NCI-H69 (cell line): Measurements from ENCODE around the gene DISP3.

Source experiments
- DNase-seq: peaks from one replicate; lab custom pipeline; 2025; lab: John Stamatoyannopoulos, UW

The DISP3 gene

DNA sequence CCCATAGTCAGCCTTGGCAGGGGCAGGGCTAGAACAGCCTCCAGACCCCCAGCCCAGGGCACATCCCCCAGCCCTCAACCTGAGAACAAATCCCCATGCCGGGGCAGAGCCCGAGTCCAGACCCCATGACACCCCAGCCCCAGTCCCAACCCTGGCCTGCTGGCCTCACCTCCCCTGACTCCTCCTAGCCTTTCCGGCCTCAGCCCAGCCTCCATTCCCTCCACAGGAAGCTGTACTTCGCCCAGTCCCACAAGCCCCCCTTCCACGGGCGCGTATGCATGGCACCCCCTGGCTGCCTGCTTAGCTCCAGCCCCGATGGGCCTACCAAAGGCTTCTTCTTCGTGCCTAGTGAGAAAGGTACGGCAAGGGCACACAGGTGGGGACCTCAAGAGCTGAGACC, 50.4 kb downstream of the DISP3 start:
- DNase-seq: no peak

DNA sequence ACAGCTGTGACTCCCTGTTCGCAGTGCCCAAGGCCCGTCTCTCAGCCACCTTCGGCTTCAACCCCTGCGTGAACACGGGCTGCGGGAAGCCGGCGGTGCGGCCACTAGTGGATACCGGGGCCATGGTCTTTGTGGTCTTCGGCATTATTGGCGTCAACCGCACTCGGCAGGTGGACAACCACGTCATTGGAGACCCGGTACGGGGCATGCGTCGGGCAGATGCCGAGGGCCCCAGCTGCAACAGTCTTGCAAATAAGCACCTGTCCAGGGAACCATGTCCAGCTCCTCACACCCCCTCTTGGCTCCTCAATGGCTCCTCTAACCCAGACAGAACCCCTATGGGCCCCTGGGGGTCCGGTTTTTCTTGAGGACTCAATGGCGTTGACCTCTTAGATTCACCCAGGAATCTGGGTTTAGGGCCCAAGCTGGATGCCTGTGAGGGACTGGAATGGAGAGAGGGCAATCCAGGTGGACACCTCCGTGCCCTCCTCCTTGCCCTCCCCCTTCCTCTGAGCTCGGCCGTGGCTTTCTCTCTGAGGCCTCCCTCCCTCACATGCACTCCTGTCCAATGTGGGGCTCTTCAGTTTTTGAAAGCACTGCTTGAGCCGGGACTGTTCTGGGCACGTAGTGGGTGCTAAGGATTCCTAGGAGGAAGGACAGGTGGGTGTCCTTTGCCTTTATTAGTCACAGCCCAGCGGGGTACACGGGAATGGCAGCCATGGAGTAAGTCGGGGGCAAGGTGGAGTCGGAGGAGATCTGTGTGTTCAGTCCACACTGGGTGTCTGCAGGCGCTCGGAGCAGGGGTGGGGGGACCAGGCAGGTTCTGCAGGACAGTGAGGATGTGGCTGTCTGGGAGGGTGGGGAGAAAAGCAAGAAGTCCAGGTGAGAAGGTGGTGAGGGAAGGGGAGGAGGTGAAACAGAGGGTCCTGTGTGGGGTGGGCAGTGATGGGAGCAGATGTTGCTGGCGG, 51.1 kb downstream of the DISP3 start:
- DNase-seq: no peak

DNA sequence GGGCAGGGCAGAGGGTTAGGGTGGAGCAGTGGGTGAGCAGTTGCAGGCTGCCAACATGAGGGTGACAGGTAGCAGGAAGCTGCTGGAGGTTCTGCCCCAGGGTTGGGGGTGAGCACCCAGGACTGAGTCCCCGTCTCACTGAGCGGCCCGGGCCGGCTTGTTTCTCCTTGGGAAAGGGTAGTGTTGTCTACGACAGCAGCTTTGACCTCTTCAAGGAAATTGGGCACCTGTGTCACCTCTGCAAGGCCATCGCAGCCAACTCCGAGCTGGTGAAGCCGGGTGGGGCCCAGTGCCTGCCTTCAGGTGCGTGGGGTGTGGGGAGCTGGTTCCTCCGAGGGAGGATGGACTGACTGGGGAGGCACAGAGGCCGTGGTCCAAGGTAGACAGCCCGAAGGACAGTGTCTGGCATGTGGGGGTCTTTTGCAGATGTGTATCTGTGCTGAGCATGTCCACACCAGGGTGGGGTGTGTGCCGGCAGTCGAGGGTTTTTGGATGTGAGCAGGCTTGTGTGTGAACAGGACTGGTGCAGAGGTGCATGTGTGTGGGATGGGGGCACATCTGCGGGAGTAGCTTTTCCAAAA, 51.9 kb downstream of the DISP3 start:
- no peak for DNase-seq

DNA sequence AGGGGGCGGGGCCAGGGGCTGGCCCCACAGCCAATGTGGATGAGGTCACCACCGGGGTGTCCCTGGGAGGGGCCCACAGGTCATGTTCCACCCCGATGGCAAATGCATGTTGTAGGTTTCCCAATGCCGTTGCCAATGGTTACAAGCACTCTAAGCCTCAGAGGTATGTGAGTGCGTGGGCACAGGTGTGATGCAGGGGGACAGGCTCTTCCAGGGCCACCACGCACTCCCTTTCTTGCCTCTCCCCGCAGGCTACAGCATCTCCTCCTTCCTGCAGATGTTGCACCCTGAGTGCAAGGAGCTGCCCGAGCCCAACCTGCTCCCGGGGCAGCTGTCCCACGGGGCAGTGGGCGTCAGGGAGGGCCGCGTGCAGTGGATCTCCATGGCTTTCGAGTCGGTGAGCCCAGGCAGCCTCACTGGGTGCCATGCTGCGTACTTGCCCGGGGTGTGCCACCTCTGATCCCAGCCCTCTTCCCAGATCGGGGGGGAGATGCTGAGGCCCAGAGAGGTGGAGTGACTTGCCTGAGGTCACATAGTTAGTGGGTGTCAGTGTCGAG, 52.4 kb downstream of the DISP3 start:
- DNase-seq: no peak

DNA sequence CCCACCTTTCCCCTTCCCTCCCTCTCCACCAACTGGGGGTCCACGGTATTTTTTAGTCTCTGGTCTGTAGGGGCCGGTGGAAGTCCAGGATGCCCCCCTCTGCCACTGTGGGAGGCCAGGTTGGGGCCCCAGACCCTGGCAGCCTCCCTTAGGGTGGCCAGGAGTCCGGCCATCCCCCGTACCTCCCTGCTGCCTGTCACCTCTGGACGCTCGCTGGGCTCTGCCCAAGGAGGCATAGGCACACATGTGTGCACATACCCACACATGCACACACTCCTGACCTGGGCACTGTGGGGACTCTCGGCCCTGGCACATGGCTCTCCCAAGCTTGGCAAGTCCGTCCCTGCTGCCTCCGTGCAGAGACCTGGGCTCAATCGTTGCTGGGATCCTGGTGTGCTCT, 53.0 kb downstream of the DISP3 start:
- DNase-seq: no peak

DNA sequence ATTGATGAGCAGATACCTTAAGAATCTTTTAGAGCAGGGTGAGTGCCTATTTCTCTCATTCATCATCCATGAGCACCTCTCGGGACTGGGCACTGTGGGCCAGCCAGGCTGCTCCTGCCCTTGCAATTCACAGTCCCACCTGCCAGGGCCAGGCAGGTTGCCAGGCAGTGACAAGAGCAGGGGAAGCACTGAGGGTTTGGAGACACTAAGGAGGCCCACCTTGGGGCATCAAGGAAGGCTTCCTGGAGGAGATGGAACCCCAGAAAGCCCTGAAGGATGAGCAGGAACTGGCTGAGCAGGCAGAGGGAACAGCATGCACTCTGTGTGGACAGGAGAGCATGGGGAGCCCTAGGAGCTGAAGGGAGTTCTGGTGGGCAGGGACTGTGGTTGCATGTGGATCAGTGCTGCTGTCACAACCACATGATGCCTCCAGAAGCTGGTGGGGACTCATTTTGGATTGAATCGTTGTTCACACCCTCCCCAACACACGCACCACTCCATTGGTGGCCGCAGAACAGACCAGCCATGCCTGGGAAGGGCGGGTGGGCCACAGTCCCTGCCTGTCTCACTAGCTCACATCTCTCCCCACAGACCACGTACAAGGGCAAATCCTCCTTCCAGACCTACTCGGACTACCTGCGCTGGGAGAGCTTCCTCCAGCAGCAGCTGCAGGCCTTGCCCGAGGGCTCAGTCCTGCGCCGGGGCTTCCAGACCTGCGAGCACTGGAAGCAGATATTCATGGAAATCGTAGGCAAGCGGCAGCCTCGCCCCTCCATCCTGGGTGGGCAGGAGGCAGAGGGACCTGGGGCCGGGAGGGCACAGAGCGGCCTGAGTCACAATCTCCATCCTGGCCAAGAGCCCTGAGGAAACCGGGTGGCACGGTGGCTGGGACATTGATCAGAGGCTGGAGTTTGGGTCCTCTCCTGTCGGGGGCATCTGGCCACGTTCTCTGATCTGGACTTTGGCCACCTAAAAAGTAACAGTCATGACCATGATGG, 55.1 kb downstream of the DISP3 start:
- no peak for DNase-seq

DNA sequence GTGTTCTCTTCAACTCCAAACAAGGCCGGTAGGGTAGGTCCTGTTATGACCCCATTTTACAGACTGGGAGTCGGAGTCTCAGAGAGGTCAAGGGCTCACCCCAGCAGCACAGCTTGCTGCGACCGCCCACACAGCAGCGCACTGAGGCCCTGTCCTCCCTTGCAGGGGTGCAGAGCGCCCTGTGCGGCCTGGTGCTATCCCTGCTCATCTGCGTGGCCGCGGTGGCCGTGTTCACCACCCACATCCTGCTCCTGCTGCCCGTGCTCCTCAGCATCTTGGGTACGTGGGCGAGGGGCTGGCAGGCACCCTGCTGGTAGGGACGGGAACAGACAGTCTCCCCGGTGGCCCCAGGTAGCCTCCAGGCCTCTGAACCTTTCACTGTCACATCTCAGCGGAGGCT, 55.9 kb downstream of the DISP3 start:
- no peak for DNase-seq

DNA sequence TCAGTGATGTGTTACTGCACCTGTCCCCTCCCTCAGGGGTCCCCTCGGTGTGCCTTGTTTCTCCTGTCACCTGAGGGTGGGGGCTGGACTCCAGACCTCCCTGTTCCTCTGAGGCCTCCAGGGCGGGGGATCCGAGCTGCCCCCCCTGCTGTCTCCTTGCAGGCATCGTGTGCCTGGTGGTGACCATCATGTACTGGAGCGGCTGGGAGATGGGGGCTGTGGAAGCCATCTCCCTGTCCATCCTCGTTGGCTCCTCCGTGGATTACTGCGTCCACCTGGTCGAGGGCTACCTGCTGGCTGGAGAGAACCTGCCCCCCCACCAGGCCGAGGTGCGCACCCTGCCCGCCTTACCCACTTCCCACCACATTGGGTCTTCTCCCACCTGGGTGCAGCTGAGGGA, 56.4 kb downstream of the DISP3 start:
- DNase-seq: no peak

DNA sequence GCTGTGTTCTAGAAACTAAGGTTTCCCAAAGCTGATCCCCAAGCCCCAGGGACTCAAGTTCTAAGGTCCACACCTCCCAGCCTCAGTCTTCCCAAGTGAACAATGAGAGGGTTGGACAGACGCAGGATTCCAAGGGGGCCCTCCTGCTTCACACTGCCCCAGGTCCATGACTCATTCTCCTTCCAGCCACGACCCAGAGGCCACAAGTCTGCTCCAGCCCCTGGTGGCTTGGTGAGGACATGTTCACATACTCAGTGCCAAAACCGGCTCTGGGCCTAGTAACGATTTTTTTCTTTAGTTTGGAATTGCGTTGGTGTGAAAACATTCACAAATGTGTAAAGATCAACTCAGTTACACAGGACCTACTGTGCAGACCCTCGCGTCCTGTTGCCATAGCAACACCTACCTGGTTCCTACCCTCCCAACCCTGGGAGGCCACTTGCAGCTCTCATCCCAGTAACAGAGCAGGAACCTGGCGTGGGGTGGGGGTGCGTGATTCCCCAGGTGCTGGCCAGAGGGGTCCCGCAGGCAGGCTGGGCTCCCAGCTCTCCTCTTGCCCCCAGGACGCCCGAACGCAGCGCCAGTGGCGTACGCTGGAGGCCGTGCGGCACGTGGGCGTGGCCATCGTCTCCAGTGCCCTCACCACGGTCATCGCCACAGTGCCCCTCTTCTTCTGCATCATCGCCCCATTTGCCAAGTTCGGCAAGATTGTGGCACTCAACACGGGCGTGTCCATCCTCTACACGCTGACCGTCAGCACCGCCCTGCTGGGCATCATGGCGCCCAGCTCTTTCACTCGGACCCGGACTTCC, 57.0 kb downstream of the DISP3 start:
- DNase-seq: no peak

DNA sequence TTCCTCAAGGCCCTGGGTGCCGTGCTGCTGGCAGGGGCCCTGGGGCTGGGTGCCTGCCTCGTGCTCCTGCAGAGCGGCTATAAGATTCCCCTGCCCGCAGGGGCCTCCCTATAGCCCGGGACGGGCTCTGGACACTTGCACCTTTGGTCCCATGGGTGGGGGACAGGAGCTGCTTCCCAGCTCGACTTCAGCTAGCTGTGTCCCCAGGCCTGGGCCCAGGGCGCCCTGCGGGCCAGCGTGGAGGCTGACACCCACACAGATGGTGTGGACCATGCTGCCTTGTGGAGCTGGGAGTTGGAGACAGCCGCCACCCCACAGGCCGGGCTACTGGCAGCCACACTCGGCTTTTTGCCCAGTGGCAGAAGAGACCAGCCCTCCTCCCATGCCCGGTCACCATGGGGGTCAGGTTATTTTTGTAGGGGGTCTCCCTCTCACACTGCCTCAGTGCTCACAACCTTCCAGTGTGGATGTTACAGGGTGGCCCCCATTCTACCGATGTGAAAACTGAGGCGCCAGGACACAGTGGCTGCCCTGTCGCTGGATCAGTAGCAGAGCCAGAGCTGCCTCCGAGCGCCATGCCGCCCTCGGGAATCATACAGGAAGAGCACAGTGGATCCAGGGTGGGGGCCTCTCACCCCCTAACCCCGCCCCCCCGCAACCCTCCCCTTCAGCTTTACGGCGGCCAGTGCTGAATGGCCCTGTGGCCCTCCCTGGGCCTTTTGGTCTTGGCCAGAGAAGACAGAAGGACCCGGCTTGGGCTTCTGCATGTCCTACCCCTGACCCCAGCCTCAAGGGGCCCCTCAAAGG, 57.8 kb downstream of the DISP3 start:
- DNase-seq: no peak

DNA sequence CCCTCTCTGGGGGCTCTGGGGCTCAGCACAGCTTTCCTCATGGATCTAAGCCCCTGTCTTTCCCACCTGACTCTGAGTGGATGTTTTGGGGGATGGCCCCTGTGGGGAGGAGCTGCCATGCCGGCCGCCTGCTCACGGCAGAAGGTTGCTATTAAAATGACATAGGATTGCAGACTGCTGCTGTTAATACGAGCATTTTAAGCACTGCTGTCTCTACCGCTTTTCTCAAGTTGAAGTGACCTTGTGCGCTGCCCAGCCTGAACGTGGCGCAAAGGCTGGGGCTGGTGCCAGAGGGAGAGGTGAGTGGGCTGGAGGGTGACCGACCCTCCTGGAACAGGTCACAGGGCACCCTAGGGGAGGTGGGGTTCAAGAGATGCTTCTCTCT, 58.4 kb downstream of the DISP3 start:
- DNase-seq: no peak

DNA sequence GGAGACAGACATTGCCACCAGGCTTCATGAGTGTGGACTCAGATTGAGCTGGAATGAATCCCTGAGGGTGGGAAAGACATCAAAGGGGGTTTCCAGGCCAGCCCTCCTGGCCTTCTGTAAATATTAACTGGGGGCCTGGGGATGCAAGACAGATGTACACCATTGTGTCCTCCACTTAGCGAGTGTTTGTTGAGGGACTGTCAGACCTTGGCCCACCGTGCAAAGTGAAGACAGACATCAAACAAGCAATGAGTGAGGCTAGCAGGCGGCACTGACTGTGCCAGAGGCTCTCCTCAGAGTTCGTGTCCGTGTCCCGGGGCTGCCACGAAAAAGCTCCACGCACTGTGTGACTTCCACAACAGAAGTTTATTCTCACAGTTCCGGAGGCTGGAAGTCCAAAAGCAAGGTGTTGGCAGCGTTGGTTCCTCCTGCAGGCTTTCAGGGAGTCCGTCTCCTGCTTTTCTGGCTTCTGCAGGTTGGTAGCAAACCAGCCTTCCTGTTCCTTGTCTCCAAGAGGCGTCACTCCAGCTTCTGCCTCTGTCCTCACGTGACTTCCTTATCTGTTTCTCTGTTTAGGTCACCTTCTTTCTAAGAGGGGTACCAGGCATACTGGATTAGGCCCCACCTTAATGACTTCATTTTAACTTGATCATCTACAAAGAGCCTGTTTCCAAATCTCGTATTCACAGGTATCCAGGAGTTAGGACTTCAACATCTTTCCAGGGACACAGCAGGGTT, 59.1 kb downstream of the DISP3 start:
- no peak for DNase-seq

DNA sequence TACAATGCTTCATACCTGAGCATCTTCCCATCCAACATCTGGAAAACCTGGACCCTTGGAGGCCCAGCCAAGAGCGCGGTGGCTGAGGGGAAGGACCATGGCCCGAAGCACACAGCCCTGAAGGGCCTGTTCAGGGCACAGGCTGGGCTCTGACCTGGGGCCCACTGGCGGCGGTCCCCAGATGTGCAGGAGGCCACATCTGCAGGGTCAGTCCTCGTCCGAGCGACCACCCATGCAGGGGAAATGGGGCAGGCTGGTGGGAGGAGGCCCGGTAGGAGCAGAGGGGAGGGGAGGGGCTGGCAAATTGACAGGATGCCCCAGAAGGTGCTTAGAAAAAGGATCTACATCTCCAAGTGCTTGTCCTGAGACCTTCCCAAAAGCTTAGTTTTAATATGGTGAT, 59.9 kb downstream of the DISP3 start:
- DNase-seq: no peak

DNA sequence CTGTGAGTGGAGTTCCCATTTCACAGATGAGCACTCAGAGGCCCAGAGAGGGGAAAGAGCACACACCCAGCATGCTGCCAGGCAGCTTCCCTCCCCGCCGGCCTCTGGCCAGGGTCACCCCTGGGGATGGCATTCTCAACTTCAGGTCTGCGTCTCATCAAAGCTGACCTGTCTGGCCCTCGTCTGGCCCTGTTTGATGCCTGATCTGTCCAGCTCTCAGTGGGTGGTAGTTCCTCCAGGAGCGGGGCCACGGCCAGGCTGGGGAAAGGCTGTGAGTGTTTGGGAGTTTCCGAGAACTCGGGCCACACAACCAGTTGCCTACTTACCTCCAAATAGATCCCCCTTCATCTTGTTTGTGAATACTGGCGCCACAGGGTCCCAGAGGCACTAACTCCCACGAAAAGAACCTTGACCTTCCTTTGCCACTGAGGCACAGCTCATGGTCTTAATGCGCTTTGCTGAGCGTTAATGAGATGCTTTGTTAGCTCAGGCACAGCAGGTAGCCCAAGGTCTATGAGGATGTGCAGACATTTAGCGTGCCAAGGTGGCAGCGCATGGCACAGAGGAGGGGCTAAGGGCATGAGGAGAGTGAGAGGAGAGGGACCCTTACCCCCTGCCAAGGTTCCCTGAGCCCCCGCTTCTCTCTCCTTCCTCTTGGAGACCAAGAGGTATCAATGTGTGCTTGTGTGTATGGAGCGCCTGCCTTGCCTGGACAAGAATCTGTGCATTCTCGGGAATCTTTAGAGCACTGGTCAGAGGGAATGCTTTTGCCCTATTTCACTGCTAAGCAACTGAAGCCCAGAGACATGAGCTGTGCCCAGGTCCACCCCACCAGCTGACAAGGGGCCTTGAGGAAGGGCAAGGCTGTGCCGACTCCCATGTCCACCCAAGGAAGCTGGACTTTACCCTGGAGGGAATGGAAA, 61.2 kb downstream of the DISP3 start:
- peak; percentile 75 for DNase-seq

DNA sequence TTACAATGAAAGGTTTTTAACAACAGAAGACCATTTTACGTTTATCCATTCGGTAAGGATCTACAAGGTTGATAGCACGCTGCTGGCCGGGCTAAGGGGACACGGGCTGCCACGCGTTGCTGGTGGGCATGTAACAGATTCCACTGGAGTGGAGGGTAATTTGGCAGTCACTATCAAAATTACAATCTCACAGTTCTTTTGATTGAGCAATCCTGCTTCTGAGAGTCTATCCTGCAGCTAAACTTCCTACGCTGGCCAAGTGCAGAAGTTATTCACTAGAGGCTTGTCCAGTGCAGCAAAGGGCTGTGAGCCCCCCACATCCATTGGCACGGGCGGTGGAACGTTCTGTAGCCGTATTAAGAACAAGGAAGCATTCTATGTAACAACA, 61.8 kb downstream of the DISP3 start:
- no peak for DNase-seq

DNA sequence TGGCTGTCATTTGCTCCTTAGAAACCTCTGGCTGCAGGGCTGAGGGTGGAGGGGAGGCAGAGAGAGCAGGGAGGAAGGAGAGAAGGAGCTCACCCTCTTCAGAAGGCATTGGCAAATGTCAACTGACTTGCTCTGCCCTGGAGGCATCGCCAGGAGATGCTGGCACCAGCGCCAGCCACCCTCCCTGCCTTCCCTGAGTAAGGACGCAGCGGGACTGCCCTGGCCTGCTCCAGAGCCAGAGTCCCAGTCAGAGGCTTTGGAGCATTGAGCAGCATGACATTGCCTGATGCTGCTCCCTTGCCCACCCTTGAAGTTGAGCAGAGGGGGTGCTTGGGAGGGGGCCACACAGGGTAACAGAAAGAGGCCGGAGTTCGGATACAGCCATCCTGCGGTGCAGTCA, 62.3 kb downstream of the DISP3 start:
- DNase-seq: peak; percentile 27

DNA sequence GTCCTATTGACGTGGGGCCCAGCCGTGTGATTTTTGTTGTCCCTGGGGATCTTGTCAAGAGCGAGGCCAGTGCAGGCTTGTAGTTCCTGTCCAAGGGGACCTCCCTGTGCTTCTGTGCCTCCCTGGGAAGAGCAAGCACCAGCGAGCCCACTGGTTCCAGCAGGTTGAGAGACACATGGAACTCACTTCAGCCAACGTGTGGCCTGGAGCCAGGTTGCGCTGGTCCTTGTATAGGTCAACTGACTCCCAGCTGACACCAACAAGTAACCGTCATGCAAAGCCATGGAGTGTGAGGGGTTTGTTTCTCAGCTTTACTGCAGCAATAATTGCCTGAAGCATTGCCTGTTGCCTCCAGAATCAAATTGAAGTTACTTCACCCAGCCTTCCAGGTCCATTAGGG, 63.0 kb downstream of the DISP3 start:
- no peak for DNase-seq

DNA sequence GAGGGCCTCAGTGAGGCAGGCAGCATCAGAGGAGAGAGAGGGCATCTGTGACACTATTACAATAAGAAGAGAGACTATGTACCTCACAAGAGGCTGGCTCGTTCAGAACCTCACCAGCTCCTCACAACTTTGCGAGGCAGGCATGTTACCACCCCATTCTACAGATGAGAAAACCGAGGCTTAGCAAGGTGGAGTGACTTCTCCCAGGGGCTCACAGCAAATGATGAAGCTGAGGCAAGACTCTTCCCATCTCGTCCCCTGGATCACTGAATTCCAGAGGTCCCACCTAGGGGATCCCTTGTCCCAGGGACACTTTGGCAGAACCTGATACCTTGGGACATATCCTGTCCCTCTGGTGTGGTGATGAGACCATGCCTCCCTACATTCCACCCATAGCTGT, 64.4 kb downstream of the DISP3 start:
- DNase-seq: no peak

DNA sequence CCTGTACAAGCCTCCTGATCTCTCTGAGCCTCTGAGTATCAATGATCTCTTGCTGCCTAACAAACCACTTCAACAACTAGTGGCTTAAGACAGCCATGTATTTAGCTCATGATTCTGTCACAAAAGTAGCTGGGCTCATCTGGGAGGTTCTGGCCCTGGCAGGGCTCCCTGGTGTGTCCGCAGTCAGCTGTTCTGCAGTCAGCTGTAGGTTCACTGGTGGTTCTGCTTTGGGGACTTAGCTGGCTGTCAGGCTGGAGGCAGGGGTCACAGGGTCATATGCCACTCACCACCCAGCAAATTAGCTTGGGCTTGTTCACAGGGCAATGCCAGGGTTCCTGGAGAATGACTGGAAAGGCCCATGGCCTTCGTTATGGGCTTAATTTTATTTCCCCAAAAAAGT, 64.8 kb downstream of the DISP3 start:
- no peak for DNase-seq
